Loucy (cell line): ENCODE measurements around the gene ADARB2.

Experiments
- H2AFZ ChIP-seq: fragments of 200-600 bp; sonication (generic); 2 replicates; pipeline ENCODE4 v1.6.0; 2016; ENCODE audit warnings: antibody characterized with exemption, mild to moderate bottlenecking, low read length, moderate library complexity
- H3F3A ChIP-seq: fragments of 200-600 bp; 2 replicates; pipeline ENCODE4 v1.6.0; 2016; ENCODE audit warnings: antibody characterized with exemption, low read depth, mild to moderate bottlenecking
- H3K27me3 ChIP-seq: fragments of 200-600 bp; sonication (generic); 2 replicates; pipeline ENCODE4 v1.6.1; 2014; ENCODE audit warnings: low read length, mild to moderate bottlenecking; ENCODE audit not compliant: insufficient read depth, poor library complexity, severe bottlenecking
- H3K36me3 ChIP-seq: fragments of 200-600 bp; sonication (generic); 2 replicates; pipeline ENCODE4 v1.6.1; 2016; ENCODE audit warnings: low read length; ENCODE audit not compliant: insufficient read depth
- H3K4me1 ChIP-seq: fragments of 200-600 bp; sonication (generic); 2 replicates; pipeline ENCODE4 v1.5.1; 2014; ENCODE audit warnings: low read length, mild to moderate bottlenecking; ENCODE audit not compliant: insufficient read depth, poor library complexity, severe bottlenecking
- H3K4me2 ChIP-seq: fragments of 200-600 bp; sonication (generic); 2 replicates; pipeline ENCODE4 v1.6.0; 2014; ENCODE audit warnings: antibody characterized with exemption, low read length, low read depth, mild to moderate bottlenecking; ENCODE audit not compliant: poor library complexity, severe bottlenecking
- H3K4me3 ChIP-seq: fragments of 200-600 bp; sonication (generic); 2 replicates; pipeline ENCODE4 v1.5.1; 2014; ENCODE audit warnings: low read length, mild to moderate bottlenecking, mixed read lengths; ENCODE audit not compliant: poor library complexity, severe bottlenecking
- H3K79me2 ChIP-seq: fragments of 200-600 bp; sonication (generic); 2 replicates; pipeline ENCODE4 v1.6.1; 2014; ENCODE audit warnings: low read length; ENCODE audit not compliant: insufficient read depth
- H3K9ac ChIP-seq: fragments of 200-600 bp; sonication (generic); 2 replicates; pipeline ENCODE4 v1.6.0; 2014; ENCODE audit warnings: mild to moderate bottlenecking, low read depth, low read length, moderate library complexity; ENCODE audit not compliant: poor library complexity, severe bottlenecking
- H3K9me2 ChIP-seq: fragments of 200-600 bp; sonication (generic); replicated peaks from 2 replicates; pipeline ENCODE4 v1.6.1; 2016; ENCODE audit warnings: low read depth, low read length, mixed read lengths
- H3K9me3 ChIP-seq: fragments of 200-600 bp; sonication (generic); 2 replicates; pipeline ENCODE4 v1.6.1; 2014; ENCODE audit warnings: mild to moderate bottlenecking, antibody characterized with exemption, low read length, low read depth; ENCODE audit not compliant: insufficient read depth
- H4K20me1 ChIP-seq: fragments of 200-600 bp; sonication (generic); 2 replicates; pipeline ENCODE4 v1.6.0; 2014; ENCODE audit warnings: antibody characterized with exemption, low read length, mild to moderate bottlenecking; ENCODE audit not compliant: insufficient read depth, poor library complexity, severe bottlenecking
- CTCF ChIP-seq: fragments of 200-600 bp; sonication (generic); conservative IDR thresholded peaks from 2 replicates; pipeline ENCODE4 v1.5.1; 2014; ENCODE audit warnings: mild to moderate bottlenecking, antibody characterized with exemption, low read length
- EZH2phosphoT487 ChIP-seq: fragments of 200-600 bp; IDR thresholded peaks from 2 replicates; pipeline ENCODE4 v1.6.1; 2018; ENCODE audit warnings: antibody characterized with exemption, mild to moderate bottlenecking, moderate library complexity, borderline replicate concordance

ADARB2 gene

GRCh38 chr10:1602037-1602484 is 135.3 kb downstream of the ADARB2 start:
- Histone ChIP-seq H3K4me3 (no peak overlapping the region), H3K9me3 (0 out of 2 replicates have a peak, but pooled peaks cover 4% of the 10 kb centered on the region), H3K36me3 (no peaks in the 10 kb centered on the region), H3K4me1 (no peaks in the 10 kb centered on the region), H4K20me1 (no peaks in the 10 kb centered on the region), H3K4me2 (no peak overlapping the region), H2AFZ (no peak overlapping the region), H3K79me2 (no peaks in the 10 kb centered on the region), H3K9ac (no peak overlapping the region), H3F3A (no peaks in the 10 kb centered on the region), H3K9me2 (no peaks in the 10 kb centered on the region), H3K27me3 (peaks cover 26% of the 10 kb centered on the region)
- TF ChIP-seq CTCF (no peak), EZH2phosphoT487 (no peak)

GRCh38 chr10:1601406-1601805 is 135.9 kb downstream of the ADARB2 start:
- Histone ChIP-seq H3K27me3 (peaks cover 20% of the 10 kb centered on the region), H3K9ac (no peak overlapping the region), H3F3A (no peaks in the 10 kb centered on the region), H4K20me1 (no peaks in the 10 kb centered on the region), H3K4me2 (no peak overlapping the region), H2AFZ (no peak overlapping the region), H3K9me3 (0 out of 2 replicates have a peak, but pooled peaks cover 4% of the 10 kb centered on the region), H3K9me2 (no peaks in the 10 kb centered on the region), H3K79me2 (no peaks in the 10 kb centered on the region), H3K4me3 (no peak overlapping the region), H3K4me1 (no peaks in the 10 kb centered on the region), H3K36me3 (no peaks in the 10 kb centered on the region)
- TF ChIP-seq EZH2phosphoT487 (no peak), CTCF (no peak)

DNA sequence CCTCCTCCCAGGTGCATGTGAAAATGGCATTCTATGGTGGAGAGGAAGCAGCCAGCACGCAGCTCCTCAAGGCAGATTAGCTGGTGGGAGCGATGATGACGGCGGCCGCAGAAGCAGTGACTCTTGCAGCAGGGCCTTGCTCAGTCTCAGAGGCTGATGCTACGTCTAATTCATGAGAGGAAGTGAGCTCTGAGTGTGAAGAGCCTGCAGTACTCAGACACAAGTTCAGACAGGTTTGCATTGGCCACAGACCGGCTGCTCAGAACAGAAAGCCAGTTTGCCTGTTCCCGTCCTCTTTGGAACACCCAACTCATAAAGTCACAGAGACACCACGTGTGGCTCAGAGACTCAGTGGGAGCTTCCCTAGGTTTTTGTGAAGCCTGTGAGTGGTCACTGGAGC is 136.5 kb downstream of the ADARB2 start:
- Histone ChIP-seq H4K20me1 (no peaks in the 10 kb centered on the region), H3K9me2 (no peaks in the 10 kb centered on the region), H3K4me1 (no peaks in the 10 kb centered on the region), H3K4me2 (no peak overlapping the region), H3K9ac (no peak overlapping the region), H2AFZ (no peak overlapping the region), H3K9me3 (0 out of 2 replicates have a peak, but pooled peaks cover 4% of the 10 kb centered on the region), H3K36me3 (no peaks in the 10 kb centered on the region), H3K27me3 (peaks cover 14% of the 10 kb centered on the region), H3K4me3 (no peak overlapping the region), H3F3A (no peaks in the 10 kb centered on the region), H3K79me2 (no peaks in the 10 kb centered on the region)
- TF ChIP-seq CTCF, result no peak
- no peak for TF ChIP-seq EZH2phosphoT487
